Esophagus muscularis mucosa (tissue), 3 donors: ENCODE results near the gene SH2D3C.

Experiments used
- CTCF ChIP-seq, 3 experiments: fragments of 200-600 bp in 2 of 3; fragments of 450-650 bp in 1 of 3; sonication (generic) in 2 of 3; IDR thresholded peaks; one replicate each; pipeline ENCODE4 v1.5.1; 2017 to 2019; ENCODE audit warnings: antibody characterized with exemption in 3 of 3, mild to moderate bottlenecking in 2 of 3, moderate library complexity in 1 of 3
- EP300 ChIP-seq: sonication (generic); formaldehyde crosslinking; IDR thresholded peaks from one replicate; pipeline ENCODE4 v1.6.1; 2017; ENCODE audit warnings: antibody characterized with exemption

DNA sequence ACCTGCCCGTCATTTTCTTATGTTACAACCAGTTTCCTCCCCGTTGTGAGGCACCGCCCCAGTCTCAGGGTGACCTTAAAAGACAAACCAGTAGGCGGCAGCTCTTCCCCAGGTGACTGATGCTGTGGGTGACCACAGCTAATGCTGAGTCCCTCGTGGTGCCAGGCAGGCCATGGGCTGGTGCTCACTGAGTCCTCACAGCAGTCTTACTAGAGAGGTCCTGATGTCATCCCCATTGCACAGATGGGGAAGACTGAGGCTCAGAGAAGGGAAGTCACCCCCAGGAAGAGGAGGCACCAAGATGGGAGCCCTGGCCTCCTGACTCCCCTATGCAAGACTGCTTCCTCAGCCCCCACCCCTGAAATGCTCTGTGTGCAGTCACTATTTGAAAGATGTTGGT lies 70.7 kb downstream of the SH2D3C start:
- TF ChIP-seq CTCF (IDR thresholded peaks at IDR 0.05) (no peak), EP300 (no peak)
